ENCODE results near the gene NAT8L. TPM values are rescaled to one million over a fixed set of nuclear protein-coding genes. Genes with fewer than 3 reads are reported as not detected.
"Not testable (repeated sequence)": the region's sequence is repeated elsewhere in the genome, so short reads cannot be mapped to it uniquely, and the experiment has no call there.

The NAT8L gene
- total and polyA plus RNA-seq, 2 of the 4 experiments (the other 2 are of a cell fraction): 0.05 TPM; not detected in 1

- H3K4me2 ChIP-seq (ENCODE audit: low read depth, low read length): peak overlapping the region; percentile 68
- H3K36me3 ChIP-seq (ENCODE audit: control insufficient read depth, insufficient read depth, low read length); H3K9me1 ChIP-seq (ENCODE audit: insufficient read depth, low read length); ATAC-seq (ENCODE audit: low read depth); H3K9ac ChIP-seq (ENCODE audit: low read depth, low read length); H4K91ac ChIP-seq (ENCODE audit: insufficient read depth, low read depth, low read length); dilution Hi-C loops (cut with HindIII; ENCODE audit: low sequenced_read_pairs, unreplicated experiment); H3K27ac ChIP-seq (ENCODE audit: insufficient read depth, low read length); H2BK15ac ChIP-seq (ENCODE audit: low read depth, low read length); H3K18ac ChIP-seq (ENCODE audit: low read depth, low read length); H2AFZ ChIP-seq (replicated peaks; ENCODE audit: low read length, poor library complexity); H3K79me1 ChIP-seq (ENCODE audit: low read depth in 1 of 2, low read length in 2 of 2); intact Hi-C loops (cut with micrococcal nuclease); H3K4me3 ChIP-seq (ENCODE audit: insufficient read depth, low read depth, low read length); H4K20me1 ChIP-seq (ENCODE audit: insufficient read depth, low read length); H4K8ac ChIP-seq (ENCODE audit: low read depth in 2 of 2, low read length in 2 of 2); H2BK5ac ChIP-seq (ENCODE audit: low read depth, low read length, poor library complexity, severe bottlenecking); in situ Hi-C loops (cut with MboI; ENCODE audit: low sequenced_read_pairs); H2AK9ac ChIP-seq (replicated peaks; ENCODE audit: low read depth, low read length, poor library complexity); H3K4me1 ChIP-seq (ENCODE audit: control insufficient read depth, insufficient read depth, low read length); H3K4ac ChIP-seq (ENCODE audit: low read depth, low read length); H2AK5ac ChIP-seq (ENCODE audit: low read depth, low read length); POLR2A ChIA-PET (ENCODE audit: unreplicated experiment); H3K9me3 ChIP-seq (ENCODE audit: control insufficient read depth, insufficient read depth, low read length); H4K5ac ChIP-seq (ENCODE audit: low read depth, low read length); BruUV-seq (replicated peaks); H2BK20ac ChIP-seq (ENCODE audit: low read depth, low read length); H3K14ac ChIP-seq (replicated peaks; ENCODE audit: low read depth, low read length); H3K23ac ChIP-seq (ENCODE audit: low read depth, low read length); H2BK120ac ChIP-seq (ENCODE audit: low read depth, low read length); H3K56ac ChIP-seq (ENCODE audit: extremely low read depth, insufficient read depth, low read length): not testable (repeated sequence)
- DNase-seq: peak; percentile 33
- CTCF ChIA-PET: interaction anchor here (0.5 kb wide), 1 partner anchor 177 kb away, joined by 4 read pairs; no protein-coding TSS in a partner anchor
- peaks cover 39% of the 10 kb centered on the region for H3K27me3 ChIP-seq (ENCODE audit: control insufficient read depth, insufficient read depth, low read length)
- WGBS, 2 experiments (ENCODE audit: extremely low coverage in 2 of 2, insufficient read length in 1 of 2): 5% methylated on average over 4 of the region's 15 CpGs; no CpG with 5 or more reads in 1 of the 2 experiments
Measured at GRCh38 chr4:2021358-2022018, 37.6 kb upstream of the NAT8L start.
